T-helper 22 cell (primary cell): ENCODE results near the gene GPR4.

ENCODE experiments used
- DNase-seq: peaks from one replicate; pipeline ENCODE4 v3.0.0-alpha.2; 2020; ENCODE audit warnings: low read depth

The GPR4 gene

GRCh38 chr19:45547965-45548609 is 53.9 kb downstream of the GPR4 start:
- no peak for DNase-seq

GRCh38 chr19:45547211-45547770 is 54.7 kb downstream of the GPR4 start:
- DNase-seq: no peak

DNA sequence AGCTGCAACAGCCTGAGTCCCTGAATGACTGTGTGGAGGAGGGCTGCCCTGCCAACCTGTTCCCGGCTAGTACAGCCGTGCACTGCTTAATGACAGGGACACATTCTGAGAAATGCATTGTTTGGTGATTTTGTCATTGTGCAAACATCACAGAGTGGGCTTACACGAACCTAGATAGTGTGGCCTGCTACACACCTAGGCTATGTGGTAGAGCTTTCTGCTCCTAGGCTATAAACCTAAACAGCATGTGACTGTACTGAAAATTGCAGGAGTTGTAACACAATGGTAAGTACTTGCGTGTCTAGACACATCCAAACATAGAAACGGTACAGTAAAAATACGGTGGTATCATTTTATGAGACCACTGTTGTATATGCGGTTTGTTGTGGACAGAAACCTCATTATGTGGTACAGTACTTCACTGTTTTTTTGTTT is 59.8 kb downstream of the GPR4 start:
- no peak for DNase-seq
